SK-N-SH treated with all-trans-retinoic acid at 6 μM for 48 hours (cell line): ENCODE results near the gene SH2D2A.

ENCODE experiments used
- ATAC-seq: fragments of 200-7000 bp; cut with Tn5 transposase; 3 replicates; pipeline ENCODE4 v1.9.1; 2020; ENCODE audit warnings: mild to moderate bottlenecking, moderate library complexity
- ARNTL ChIP-seq: fragments of 450-650 bp; formaldehyde crosslinking; IDR thresholded peaks from 2 replicates; pipeline ENCODE4 v1.5.0; 2020; ENCODE audit warnings: low read depth, mild to moderate bottlenecking, moderate library complexity, borderline replicate concordance
- BACH2 ChIP-seq: fragments of 250-450 bp; sonication (Bioruptor Pico); IDR thresholded peaks from 2 replicates; pipeline ENCODE4 v1.9.0; 2021; ENCODE audit warnings: mild to moderate bottlenecking, borderline replicate concordance
- CSDC2 ChIP-seq: fragments of 250-450 bp; sonication (Bioruptor Pico); IDR thresholded peaks from 2 replicates; pipeline ENCODE4 v1.5.0; 2020; ENCODE audit warnings: mild to moderate bottlenecking, moderate library complexity
- ESRRG ChIP-seq: fragments of 250-450 bp; sonication (Bioruptor Pico); IDR thresholded peaks from 2 replicates; pipeline ENCODE4 v1.6.1; 2021; ENCODE audit warnings: mild to moderate bottlenecking
- ISL1 ChIP-seq: fragments of 250-450 bp; sonication (Bioruptor Pico); IDR thresholded peaks from 2 replicates; pipeline ENCODE4 v2.1.2; 2022; ENCODE audit warnings: mild to moderate bottlenecking, moderate library complexity
- OSR1 ChIP-seq: fragments of 250-450 bp; sonication (Bioruptor Pico); IDR thresholded peaks from 2 replicates; pipeline ENCODE4 v1.8.0; 2022; ENCODE audit warnings: moderate library complexity, mild to moderate bottlenecking, inconsistent platforms
- PPARA ChIP-seq: fragments of 250-450 bp; sonication (Bioruptor Pico); IDR thresholded peaks from 2 replicates; pipeline ENCODE4 v1.5.0; 2020; ENCODE audit warnings: mild to moderate bottlenecking, borderline replicate concordance
- RARB ChIP-seq: fragments of 250-450 bp; sonication (Bioruptor Pico); IDR thresholded peaks from 2 replicates; pipeline ENCODE4 v1.8.0; 2021; ENCODE audit warnings: mild to moderate bottlenecking, moderate library complexity
- SNAI2 ChIP-seq: fragments of 250-450 bp; sonication (Bioruptor Pico); IDR thresholded peaks from 2 replicates; pipeline ENCODE4 v1.5.0; 2020; ENCODE audit warnings: mild to moderate bottlenecking, moderate library complexity
- TCF4 ChIP-seq: fragments of 250-450 bp; sonication (Bioruptor Pico); IDR thresholded peaks from 2 replicates; pipeline ENCODE4 v1.8.0; 2021; ENCODE audit warnings: mild to moderate bottlenecking, moderate library complexity, borderline replicate concordance
- TOX ChIP-seq: fragments of 250-450 bp; sonication (Bioruptor Pico); IDR thresholded peaks from 2 replicates; pipeline ENCODE4 v1.8.0; 2021; ENCODE audit warnings: mild to moderate bottlenecking, moderate library complexity, borderline replicate concordance
- ZC3H10 ChIP-seq: fragments of 250-450 bp; sonication (Bioruptor Pico); IDR thresholded peaks from 2 replicates; pipeline ENCODE4 v1.5.1; 2021; ENCODE audit warnings: mild to moderate bottlenecking, moderate library complexity
- ZFP3 ChIP-seq: fragments of 250-450 bp; sonication (Bioruptor Pico); IDR thresholded peaks from 2 replicates; pipeline ENCODE4 v1.5.0; 2020; ENCODE audit warnings: mild to moderate bottlenecking, moderate library complexity
- ZFP30 ChIP-seq: fragments of 450-650 bp; formaldehyde crosslinking; IDR thresholded peaks from 2 replicates; pipeline ENCODE4 v1.5.0; 2022; ENCODE audit warnings: mild to moderate bottlenecking, moderate library complexity
- ZNF565 ChIP-seq: fragments of 450-650 bp; formaldehyde crosslinking; conservative IDR thresholded peaks from 2 replicates; pipeline ENCODE4 v1.5.0; 2020; ENCODE audit warnings: low read depth, mild to moderate bottlenecking, moderate library complexity
- ZNF70 ChIP-seq: fragments of 450-650 bp; formaldehyde crosslinking; IDR thresholded peaks from 2 replicates; pipeline ENCODE4 v1.5.0; 2020; ENCODE audit warnings: mild to moderate bottlenecking, moderate library complexity
- ZNF8 ChIP-seq: fragments of 450-650 bp; formaldehyde crosslinking; IDR thresholded peaks from 2 replicates; pipeline ENCODE4 v1.5.0; 2020; ENCODE audit warnings: mild to moderate bottlenecking, moderate library complexity
- TF ChIP-seq, protein P1 (sequence below): fragments of 250-450 bp; sonication (Bioruptor Pico); IDR thresholded peaks from 2 replicates; pipeline ENCODE4 v1.8.0; 2021; ENCODE audit warnings: low read depth, mild to moderate bottlenecking, moderate library complexity, borderline replicate concordance
- TF ChIP-seq, protein P2 (sequence below): fragments of 250-450 bp; sonication (Bioruptor Pico); IDR thresholded peaks from 2 replicates; pipeline ENCODE4 v1.5.1; 2020; ENCODE audit warnings: low read depth, mild to moderate bottlenecking, moderate library complexity
- TF ChIP-seq, protein P3 (sequence below): fragments of 250-450 bp; sonication (Bioruptor Pico); IDR thresholded peaks from 2 replicates; pipeline ENCODE4 v1.5.1; 2021; ENCODE audit warnings: mild to moderate bottlenecking, moderate library complexity

SH2D2A gene

DNA sequence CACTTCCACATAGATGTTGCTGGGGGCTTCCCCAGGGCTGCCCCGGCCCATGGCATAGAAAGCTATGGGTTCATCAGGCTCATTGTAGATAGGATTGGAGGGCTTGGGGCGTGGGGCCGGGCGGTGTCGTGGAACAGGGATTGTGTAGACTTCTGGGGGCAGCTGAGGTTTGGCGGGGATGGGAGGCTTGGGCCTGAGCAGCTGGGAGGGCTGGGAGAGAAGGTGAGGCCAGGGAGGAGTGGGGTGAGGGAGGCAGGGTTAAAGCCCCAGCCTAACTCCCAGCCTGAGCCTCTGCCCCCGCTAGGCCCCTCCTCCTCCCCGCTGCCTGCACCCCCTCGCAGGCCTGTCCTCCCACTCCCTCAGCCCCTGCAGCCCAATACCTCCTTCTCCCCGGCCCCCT lies 7.4 kb downstream of the SH2D2A start (continued):
- TF ChIP-seq, protein P1, sequence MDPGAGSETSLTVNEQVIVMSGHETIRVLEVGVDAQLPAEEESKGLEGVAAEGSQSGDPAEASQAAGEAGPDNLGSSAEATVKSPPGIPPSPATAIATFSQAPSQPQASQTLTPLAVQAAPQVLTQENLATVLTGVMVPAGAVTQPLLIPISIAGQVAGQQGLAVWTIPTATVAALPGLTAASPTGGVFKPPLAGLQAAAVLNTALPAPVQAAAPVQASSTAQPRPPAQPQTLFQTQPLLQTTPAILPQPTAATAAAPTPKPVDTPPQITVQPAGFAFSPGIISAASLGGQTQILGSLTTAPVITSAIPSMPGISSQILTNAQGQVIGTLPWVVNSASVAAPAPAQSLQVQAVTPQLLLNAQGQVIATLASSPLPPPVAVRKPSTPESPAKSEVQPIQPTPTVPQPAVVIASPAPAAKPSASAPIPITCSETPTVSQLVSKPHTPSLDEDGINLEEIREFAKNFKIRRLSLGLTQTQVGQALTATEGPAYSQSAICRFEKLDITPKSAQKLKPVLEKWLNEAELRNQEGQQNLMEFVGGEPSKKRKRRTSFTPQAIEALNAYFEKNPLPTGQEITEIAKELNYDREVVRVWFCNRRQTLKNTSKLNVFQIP = no peak
- no peak for TF ChIP-seq OSR1
- no peak for TF ChIP-seq RARB (CRISPR knock-in tag)
- no peak for TF ChIP-seq SNAI2
- no peak for TF ChIP-seq ZFP3 (CRISPR knock-in tag)
- no peak for TF ChIP-seq ZNF70 (CRISPR knock-in tag)
- TF ChIP-seq ZC3H10 (CRISPR knock-in tag) = no peak
- no peak for TF ChIP-seq CSDC2 (CRISPR knock-in tag)
- no peak for TF ChIP-seq ZFP30 (CRISPR knock-in tag)
- TF ChIP-seq ZNF565 (CRISPR knock-in tag) = no peak
- no peak for TF ChIP-seq BACH2 (CRISPR knock-in tag)

DNA sequence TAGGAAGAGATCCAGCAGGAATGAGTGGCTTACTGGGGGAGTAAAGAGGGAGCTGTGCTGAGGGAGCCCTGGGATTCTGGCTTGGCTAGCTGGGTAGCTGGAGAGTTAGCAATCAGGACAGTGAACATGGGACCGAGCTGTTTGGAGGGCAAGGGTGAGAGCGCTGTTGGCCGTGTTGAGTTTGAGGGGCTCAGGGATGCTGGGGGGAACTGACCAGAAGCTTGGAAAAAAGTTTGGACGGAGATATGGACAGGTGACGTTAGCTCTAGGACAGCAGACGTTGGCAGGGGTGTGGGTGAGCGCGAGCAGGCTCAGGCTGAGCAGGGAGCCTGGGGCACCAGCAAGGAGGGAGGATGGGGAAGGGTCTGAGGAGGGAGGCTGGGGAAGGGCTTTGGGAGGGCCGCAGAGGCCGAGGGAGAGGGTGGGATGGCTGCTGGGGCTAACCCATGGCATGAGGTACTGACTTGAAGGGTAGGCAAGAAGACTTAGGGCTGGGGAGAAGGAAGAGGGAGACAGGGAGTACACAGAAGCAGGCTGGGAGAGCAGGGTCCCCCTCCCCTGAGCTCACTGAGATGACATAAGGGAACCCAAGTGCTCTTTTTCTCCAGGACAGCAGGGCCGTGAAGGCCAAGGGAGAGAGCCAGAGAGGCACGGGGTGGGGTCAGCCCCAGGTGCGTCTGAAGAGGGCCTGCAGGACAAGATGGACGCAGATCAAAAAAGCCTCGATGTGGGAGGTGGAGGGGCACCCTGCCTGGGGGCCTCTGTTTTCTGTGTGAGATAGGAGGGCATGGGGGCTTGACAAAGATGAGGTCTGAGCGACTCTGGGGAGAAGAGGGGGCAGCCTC lies 8.2 kb downstream of the SH2D2A start:
- ATAC-seq = no peak
- TF ChIP-seq TOX (CRISPR knock-in tag) = no peak
- no peak for TF ChIP-seq OSR1
- TF ChIP-seq PPARA = no peak
- no peak for TF ChIP-seq ARNTL (CRISPR knock-in tag)
- TF ChIP-seq RARB (CRISPR knock-in tag) = no peak
- TF ChIP-seq ZFP3 (CRISPR knock-in tag) = no peak
- no peak for TF ChIP-seq ESRRG (CRISPR knock-in tag)
- TF ChIP-seq ISL1 (CRISPR knock-in tag) = no peak
- TF ChIP-seq TCF4 (CRISPR knock-in tag) = no peak
- TF ChIP-seq ZFP30 (CRISPR knock-in tag) = no peak
- TF ChIP-seq ZNF565 (CRISPR knock-in tag) = no peak
- TF ChIP-seq, protein P2, sequence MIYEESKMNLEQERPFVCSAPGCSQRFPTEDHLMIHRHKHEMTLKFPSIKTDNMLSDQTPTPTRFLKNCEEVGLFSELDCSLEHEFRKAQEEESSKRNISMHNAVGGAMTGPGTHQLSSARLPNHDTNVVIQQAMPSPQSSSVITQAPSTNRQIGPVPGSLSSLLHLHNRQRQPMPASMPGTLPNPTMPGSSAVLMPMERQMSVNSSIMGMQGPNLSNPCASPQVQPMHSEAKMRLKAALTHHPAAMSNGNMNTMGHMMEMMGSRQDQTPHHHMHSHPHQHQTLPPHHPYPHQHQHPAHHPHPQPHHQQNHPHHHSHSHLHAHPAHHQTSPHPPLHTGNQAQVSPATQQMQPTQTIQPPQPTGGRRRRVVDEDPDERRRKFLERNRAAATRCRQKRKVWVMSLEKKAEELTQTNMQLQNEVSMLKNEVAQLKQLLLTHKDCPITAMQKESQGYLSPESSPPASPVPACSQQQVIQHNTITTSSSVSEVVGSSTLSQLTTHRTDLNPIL = no peak

DNA sequence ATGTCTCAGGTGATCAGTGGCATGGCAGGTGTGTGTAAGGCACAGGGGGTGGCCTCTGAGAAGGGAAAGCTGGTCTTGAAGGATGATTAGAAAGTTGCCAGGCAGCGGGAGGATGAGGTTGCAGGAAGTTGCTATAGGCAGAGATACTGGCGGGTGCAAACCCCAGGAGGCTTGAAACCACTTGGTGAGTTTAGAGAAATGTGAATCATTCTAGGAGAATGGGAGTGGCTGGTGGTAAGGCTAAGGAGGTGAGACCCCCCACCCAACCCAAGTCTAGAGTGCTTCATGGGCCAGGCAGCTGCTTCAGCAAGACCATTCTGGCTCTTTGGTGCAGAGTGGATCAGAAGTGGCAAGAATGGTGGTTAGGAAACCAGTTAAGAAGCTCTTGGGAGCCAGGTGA lies 9.0 kb downstream of the SH2D2A start:
- TF ChIP-seq ESRRG (CRISPR knock-in tag) (no peak), CSDC2 (CRISPR knock-in tag) (no peak), ZNF8 (CRISPR knock-in tag) (no peak), ZFP30 (CRISPR knock-in tag) (no peak), TCF4 (CRISPR knock-in tag) (no peak), TOX (CRISPR knock-in tag) (no peak), ARNTL (CRISPR knock-in tag) (no peak)
- TF ChIP-seq, protein P3, sequence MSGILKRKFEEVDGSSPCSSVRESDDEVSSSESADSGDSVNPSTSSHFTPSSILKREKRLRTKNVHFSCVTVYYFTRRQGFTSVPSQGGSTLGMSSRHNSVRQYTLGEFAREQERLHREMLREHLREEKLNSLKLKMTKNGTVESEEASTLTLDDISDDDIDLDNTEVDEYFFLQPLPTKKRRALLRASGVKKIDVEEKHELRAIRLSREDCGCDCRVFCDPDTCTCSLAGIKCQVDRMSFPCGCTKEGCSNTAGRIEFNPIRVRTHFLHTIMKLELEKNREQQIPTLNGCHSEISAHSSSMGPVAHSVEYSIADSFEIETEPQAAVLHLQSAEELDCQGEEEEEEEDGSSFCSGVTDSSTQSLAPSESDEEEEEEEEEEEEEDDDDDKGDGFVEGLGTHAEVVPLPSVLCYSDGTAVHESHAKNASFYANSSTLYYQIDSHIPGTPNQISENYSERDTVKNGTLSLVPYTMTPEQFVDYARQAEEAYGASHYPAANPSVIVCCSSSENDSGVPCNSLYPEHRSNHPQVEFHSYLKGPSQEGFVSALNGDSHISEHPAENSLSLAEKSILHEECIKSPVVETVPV (CRISPR knock-in tag) = no peak
- ATAC-seq = no peak

DNA sequence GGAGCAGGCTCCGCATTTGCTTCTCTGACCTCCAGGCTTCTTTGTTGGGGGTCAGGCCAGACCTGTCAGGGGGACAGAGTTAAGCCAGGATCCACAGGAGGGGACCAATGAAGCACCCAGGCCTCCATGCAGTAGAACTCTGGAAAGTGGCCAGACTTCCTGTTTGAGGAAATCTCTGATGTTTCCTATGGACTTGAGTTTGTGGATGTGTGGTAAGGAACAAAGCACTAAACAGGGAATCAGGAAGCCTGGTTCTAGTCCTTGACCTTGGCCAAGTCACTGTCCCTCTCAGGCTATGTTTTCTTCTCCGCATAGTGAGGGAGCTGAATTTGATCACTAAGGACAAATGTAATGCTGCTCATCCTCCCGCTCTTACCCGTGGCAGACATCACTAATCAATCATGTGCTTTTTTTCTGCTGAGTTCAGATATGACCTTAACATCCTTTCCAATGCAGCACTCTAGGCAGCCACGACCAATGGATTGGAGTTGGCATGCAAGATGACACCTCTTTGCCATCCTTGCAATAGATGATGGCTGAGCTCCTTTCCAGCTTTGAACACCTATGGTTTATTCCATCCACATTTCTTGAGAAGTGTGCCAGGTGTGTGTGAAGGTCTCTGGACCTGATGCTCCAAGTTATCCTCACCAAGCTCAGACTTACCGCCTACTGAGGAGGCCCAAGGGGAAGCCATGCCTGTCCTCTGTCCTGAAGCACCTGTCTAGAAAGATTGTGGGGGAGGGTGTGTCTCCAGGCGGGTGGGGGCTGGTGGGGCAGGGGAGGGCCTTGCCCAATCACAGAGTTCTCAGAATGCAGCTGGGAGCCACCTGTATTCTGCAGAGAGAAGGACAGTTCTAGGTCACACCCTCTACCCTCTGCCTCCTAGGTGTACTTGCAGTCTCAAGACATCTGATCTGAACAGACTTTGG lies 9.9 kb downstream of the SH2D2A start:
- TF ChIP-seq, protein P1 = no peak

More for the DNA sequence above, 9.9 kb downstream of the SH2D2A start:
- no peak for ATAC-seq
